ENCODE data around the gene MESD.

GRCh38 chr15:80967451-80967850 is 22.2 kb downstream of the MESD start:
- TF ChIP-seq CTCF (IDR thresholded peaks at IDR 0.05; ENCODE audit: poor library complexity, severe bottlenecking) (no peak), SMC3 (conservative IDR thresholded peaks at IDR 0.05; ENCODE audit: poor library complexity) (no peak), POLR2AphosphoS5 (IDR thresholded peaks at IDR 0.05) (no peak), REST (IDR thresholded peaks at IDR 0.05; ENCODE audit: borderline replicate concordance) (no peak), EZH2 (IDR thresholded peaks at IDR 0.05; ENCODE audit: borderline replicate concordance, insufficient read depth, low read length, poor library complexity, severe bottlenecking) (no peak), EP300 (conservative IDR thresholded peaks at IDR 0.05; ENCODE audit: poor library complexity, severe bottlenecking) (no peak), RAD21 (conservative IDR thresholded peaks at IDR 0.05) (no peak), MXI1 (conservative IDR thresholded peaks at IDR 0.05; ENCODE audit: poor library complexity, severe bottlenecking) (no peak), TAF1 (IDR thresholded peaks at IDR 0.05; ENCODE audit: low read depth) (no peak)
